Renal cortex interstitium (tissue), 11 donors: Measurements from ENCODE around the gene TOR3A. TPM values are rescaled to one million over a fixed set of nuclear protein-coding genes. Genes with fewer than 3 reads are reported as not detected.

Experiments
- DNase-seq, 11 donors: peaks; one replicate each; pipeline ENCODE4 v3.0.0-alpha.2; 2013; ENCODE audit warnings: low read depth in 9 of 11, low spot score in 4 of 11; ENCODE audit errors: extremely low read depth in 1 of 11
- polyA plus RNA-seq, 3 donors: library from polyadenylated mRNA; unstranded; fragments of 120-200 nt; gene quantifications; one replicate each; pipeline ENCODE4 v1.2.1, GENCODE V29; 2013; ENCODE audit not compliant: insufficient read length in 3 of 3

TOR3A gene
- polyA plus RNA-seq, 3 donors, result 23.1 to 24.5 (median 23.7) TPM

DNA sequence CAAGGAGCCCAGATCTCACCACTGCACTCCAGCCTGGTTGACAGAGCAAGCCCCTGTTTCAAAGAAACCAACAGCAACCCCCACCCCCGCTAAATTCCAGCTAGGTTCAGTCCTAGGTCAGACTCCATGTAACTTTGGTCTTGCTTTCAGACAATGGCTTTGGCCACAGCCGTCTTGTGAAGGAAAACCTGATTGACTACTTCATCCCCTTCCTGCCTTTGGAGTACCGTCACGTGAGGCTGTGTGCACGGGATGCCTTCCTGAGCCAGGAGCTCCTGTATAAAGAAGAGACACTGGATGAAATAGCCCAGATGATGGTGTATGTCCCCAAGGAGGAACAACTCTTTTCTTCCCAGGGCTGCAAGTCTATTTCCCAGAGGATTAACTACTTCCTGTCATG is 12.9 kb downstream of the TOR3A start:
- no peak for DNase-seq

GRCh38 chr1:179095377-179095776 is 13.5 kb downstream of the TOR3A start:
- DNase-seq, result no peak

DNA sequence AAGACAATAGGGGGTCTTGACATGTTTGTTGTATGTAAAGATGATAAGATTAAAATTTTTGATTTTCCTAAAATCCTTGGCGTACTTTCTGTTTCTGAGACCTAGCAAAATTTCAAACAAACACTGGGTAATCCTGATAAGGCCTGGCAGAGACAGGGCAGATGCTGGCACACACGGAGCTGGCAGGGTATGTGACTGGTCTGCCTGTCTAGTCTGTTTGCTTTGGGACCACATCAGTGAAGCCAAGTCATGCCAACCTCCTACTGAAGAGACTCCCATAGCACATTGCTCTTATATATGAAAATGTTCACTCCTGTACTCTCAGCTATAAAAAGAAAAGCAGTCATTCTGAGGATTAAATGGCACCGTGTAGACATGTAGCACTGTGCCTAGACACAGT is 14.1 kb downstream of the TOR3A start:
- no peak for DNase-seq

GRCh38 chr1:179099891-179100290 is 18.0 kb downstream of the TOR3A start:
- no peak for DNase-seq

DNA sequence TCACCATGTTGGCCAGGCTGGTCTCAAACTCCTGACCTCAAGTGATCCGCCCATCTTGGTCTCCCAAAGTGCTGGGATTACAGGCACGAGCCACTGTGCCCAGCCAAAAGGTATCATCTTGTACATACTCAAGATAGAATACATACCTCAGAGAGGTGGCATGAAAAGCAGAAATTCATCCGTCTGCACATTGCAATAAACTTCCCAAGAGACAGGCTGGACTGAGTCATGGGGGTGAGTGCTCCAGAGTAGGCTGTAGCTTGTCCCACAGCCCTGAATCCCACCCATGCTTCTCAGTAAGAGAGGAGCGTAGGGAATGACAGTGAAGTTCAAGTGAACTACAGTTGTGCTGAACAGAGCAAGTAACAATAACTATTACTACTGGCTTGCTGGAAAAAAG is 19.7 kb downstream of the TOR3A start:
- no peak for DNase-seq

GRCh38 chr1:179103999-179104398 is 22.1 kb downstream of the TOR3A start:
- DNase-seq, result no peak

- DNase-seq, result no peak
Observed at GRCh38 chr1:179104611-179105250, 22.9 kb downstream of the TOR3A start.

- DNase-seq, result no peak
Observed at GRCh38 chr1:179105393-179105792, 23.5 kb downstream of the TOR3A start.

DNA sequence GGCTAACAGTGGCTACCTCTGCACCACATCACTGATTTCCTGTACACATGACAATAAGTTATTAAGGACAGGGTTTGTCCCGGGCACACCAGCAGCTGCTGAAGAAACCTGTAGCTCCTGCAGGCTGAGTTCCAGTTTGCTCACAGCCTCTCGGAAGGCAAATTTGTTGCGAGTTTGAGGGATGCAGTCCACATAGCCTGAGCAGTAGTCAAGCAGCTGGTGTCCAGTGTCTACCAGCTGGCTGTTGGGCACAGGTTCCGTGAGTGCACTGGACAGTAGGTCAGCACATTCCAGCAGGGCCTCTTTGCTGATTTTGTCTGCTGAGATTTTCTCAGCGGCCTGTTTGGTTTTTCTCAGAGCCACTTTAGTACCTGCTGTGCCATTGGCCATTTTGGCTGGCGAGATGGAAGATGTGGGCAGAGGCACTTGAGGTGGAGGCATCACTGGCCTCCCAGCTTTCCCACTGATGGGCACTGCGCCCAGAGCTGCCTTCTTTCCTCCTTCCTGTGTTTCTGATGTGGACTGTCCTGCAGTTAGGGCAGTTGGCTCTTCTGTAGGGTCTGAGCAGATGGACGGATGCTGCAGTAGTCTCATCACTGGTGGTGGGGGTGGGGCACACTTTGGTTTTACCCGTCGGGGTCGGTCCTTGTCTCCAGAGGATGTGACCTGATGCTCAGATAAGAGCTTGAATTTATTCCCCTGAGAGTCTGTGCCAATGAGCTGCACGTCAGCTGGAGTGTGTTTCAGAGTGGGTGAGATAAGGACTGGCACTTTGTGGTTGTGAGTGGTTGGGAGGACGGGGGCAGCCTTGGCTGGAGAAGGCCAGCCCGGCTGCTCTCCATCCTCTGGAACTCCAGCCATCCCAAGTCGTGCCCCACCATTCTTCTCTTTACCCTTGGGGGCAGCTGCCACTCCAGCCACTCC is 26.1 kb downstream of the TOR3A start:
- DNase-seq, result no peak

DNA sequence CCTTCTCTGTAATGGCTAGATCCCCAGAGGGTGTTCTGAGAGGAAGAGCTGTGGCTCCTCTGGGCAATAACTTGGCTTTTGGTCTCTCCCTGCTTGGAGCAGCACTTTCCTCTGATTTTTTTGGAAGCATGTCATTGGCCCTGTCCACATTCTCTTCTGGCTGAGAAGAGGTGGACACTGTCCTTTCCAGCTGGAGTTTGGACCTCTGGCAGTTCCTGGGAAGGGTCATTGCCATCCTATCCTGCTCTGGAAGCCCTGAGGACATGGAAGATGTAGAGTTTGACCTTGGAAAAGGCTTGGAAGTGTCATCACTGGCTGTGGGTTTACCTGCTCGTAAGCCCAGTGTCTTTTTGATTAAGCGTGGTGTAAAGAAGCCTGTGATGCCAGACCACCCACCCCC is 26.8 kb downstream of the TOR3A start:
- DNase-seq, result no peak

- DNase-seq, result no peak
Observed at GRCh38 chr1:179115181-179115580, 33.3 kb downstream of the TOR3A start.

DNA sequence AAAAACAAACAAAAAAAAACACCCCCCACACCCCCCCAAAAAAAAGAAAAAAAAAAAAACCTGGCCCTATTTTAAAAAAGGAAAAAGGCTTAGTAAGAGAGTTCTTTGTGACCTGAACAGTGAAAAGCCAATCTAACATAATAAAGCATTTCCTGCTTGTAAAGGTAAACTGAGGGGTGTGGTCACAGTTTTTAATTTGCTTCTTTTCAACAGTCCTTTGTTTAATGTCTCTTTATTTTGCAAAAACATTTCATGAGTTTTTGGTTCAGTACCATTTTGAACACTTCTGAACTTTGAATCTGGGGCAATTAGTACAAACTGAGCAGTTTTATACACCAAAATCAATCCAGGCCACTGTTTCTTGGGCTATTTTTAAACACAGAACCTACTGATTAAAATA is 37.6 kb downstream of the TOR3A start:
- no peak for DNase-seq

GRCh38 chr1:179120736-179121135 is 38.9 kb downstream of the TOR3A start:
- DNase-seq, result no peak

DNA sequence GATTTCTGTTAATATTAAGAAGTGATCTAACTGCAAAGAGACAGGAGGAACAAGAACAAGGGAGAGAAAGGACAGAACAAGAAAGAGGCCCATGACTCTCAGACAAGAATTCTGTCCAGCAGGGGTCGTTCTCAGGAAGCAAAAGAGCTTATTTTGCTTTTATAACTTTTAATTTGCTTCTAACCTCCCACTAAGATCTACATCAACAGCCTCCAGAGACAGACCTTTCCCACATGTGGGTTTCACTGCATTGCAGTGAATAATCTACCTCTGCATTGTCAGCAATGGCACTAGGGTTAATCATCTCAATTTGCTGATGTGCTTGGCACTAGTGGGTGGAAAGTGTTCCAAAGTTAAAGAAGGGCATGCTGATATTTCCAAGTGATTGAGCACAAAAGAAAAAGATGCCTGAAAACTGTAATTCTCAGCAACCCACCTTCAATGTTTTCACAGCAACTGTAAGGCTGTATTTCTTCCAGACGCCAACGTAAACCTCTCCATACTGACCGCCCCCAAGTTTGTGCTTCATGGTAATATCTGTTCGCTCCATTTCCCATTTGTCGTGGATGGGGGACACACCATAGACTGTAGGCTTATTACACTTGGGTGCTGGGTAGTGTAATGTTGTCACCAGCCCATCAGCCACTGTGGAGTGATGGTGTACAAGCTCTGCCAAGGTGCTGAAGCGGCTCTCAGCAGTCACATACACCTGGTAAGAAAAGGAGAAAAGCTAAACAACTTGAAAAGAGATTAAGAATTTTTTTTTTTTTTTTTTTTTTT is 39.5 kb downstream of the TOR3A start:
- peak in 9 of 11 donors; percentile 18 to 68 (median 31) for DNase-seq

- no peak for DNase-seq
Observed at GRCh38 chr1:179124873-179125272, 43.0 kb downstream of the TOR3A start.

GRCh38 chr1:179126338-179127060 is 44.6 kb downstream of the TOR3A start:
- no peak for DNase-seq

GRCh38 chr1:179127163-179127895 is 45.5 kb downstream of the TOR3A start:
- no peak for DNase-seq

- DNase-seq, result no peak
Observed at GRCh38 chr1:179128520-179128919, 46.6 kb downstream of the TOR3A start.
